NB4 (cell line): ENCODE measurements around the gene MATK.

ENCODE experiments used
- DNase-seq: peaks from one replicate; pipeline ENCODE4 v3.0.0; 2010; ENCODE audit warnings: low read depth
- H3K4me3 ChIP-seq: one replicate; pipeline ENCODE4 v1.5.1; 2011; ENCODE audit warnings: mild to moderate bottlenecking, low read depth, low read length, moderate library complexity
- CTCF ChIP-seq: IDR thresholded peaks from one replicate; pipeline ENCODE4 v1.5.1; 2012; ENCODE audit warnings: low read depth, low read length
- MYC ChIP-seq: IDR thresholded peaks from 2 replicates; pipeline ENCODE4 v1.6.1; 2011; ENCODE audit warnings: low read depth, low read length
- POLR2A ChIP-seq: IDR thresholded peaks from 2 replicates; pipeline ENCODE4 v1.6.1; 2011; ENCODE audit warnings: mild to moderate bottlenecking; ENCODE audit not compliant: insufficient read length; ENCODE audit errors: extremely low read depth
- TF ChIP-seq, protein P1 (sequence below): IDR thresholded peaks from 2 replicates; pipeline ENCODE4 v1.6.1; 2011; ENCODE audit warnings: low read depth, low read length

Gene MATK

GRCh38 chr19:3753631-3754410 is 32.4 kb downstream of the MATK start:
- H3K4me3 ChIP-seq, result no peak overlapping the region
- DNase-seq, result no peak
- TF ChIP-seq POLR2A, result no peak
- TF ChIP-seq, protein P1, sequence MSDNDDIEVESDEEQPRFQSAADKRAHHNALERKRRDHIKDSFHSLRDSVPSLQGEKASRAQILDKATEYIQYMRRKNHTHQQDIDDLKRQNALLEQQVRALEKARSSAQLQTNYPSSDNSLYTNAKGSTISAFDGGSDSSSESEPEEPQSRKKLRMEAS, result no peak
- TF ChIP-seq MYC, result no peak
- no peak for TF ChIP-seq CTCF

DNA sequence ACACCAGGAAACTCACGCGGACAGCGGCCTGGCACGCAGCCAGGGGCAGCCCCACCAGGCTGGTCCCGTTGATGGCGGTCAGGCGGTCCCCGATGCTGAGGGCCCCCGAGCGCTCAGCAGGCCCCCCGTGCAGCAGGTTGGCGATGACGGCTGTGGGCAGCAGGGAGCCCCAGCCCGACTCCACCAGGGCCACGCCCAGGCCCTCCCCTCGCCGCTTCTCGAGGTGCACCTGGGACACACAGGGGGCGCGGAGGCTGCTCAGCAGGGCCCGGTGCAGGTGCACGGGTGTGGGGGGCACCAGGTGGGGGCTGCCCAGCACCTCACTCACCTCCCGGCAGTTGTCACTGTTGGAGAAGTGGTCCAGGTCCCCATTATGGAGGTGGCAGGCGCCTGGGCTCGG is 33.7 kb downstream of the MATK start:
- no peak for DNase-seq
- no peak overlapping the region for H3K4me3 ChIP-seq
- TF ChIP-seq, protein P1, result no peak
- no peak for TF ChIP-seq MYC
- no peak for TF ChIP-seq POLR2A
- no peak for TF ChIP-seq CTCF

GRCh38 chr19:3751236-3751635 is 34.9 kb downstream of the MATK start:
- no peak for DNase-seq
- H3K4me3 ChIP-seq, result no peak overlapping the region
- TF ChIP-seq, protein P1, result no peak

GRCh38 chr19:3750211-3750610 is 36.0 kb downstream of the MATK start:
- no peak overlapping the region for H3K4me3 ChIP-seq
- TF ChIP-seq MYC (no peak), CTCF (no peak), POLR2A (no peak)
- TF ChIP-seq, protein P1, result no peak
- DNase-seq, result no peak

DNA sequence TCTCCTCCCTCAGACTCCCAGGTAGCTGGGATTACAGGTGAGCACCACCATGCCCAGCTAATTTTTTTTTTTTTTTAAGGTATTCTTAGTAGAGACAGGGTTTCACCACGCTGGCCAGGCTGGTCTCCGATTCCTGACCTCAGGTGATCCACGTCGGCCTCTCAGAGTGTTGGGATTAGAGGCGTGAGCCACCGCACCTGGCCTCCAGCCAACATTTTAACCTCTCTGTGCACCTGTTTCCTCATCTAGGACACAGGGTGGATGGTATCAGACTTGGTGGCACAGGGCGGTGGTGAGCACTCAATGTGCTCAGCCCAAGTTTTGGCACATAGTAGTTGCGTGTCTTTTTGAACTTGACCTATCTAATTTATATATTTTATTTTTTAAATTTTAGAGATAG is 37.2 kb downstream of the MATK start:
- no peak for TF ChIP-seq MYC
- TF ChIP-seq POLR2A, result no peak
- no peak for TF ChIP-seq CTCF
- TF ChIP-seq, protein P1, result no peak
- DNase-seq, result no peak
- H3K4me3 ChIP-seq, result no peak overlapping the region

GRCh38 chr19:3746371-3747056 is 39.7 kb downstream of the MATK start:
- H3K4me3 ChIP-seq, result no peak overlapping the region
- TF ChIP-seq POLR2A (no peak), CTCF (no peak), MYC (no peak)
- TF ChIP-seq, protein P1, result no peak
- no peak for DNase-seq
